GM18868 (cell line): ENCODE data around the gene ERFE.

Source experiments
- ATAC-seq: cut with Tn5 transposase; IDR thresholded peaks from one replicate; pipeline ENCODE4 v1.9.1; 2021; ENCODE audit warnings: mild to moderate bottlenecking, moderate library complexity; ENCODE audit not compliant: unreplicated experiment

The ERFE gene

GRCh38 chr2:238125127-238125885 lies 33.5 kb upstream of the ERFE start:
- no peak for ATAC-seq

DNA sequence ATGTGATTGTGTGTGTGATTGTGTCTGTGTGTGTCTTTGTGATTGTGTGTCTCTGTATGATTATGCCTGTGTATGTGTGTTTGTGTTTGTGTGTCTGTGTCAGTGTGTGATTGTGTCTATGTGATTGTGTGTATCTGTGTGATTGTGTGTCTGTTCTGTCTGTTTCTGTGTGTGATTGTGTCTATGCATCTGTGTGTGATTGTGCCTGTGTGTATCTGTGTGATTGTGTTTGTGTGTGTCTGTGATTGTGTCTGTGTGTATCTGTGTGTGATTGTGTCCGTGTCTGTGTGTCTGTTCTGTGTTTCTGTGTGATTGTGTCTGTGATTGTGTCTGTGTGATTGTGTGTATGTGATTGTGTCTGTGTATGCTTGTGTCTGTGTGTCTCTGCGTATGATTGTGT lies 32.4 kb upstream of the ERFE start:
- no peak for ATAC-seq

GRCh38 chr2:238126775-238127164 lies 32.0 kb upstream of the ERFE start:
- ATAC-seq = no peak

GRCh38 chr2:238127165-238128060 lies 31.4 kb upstream of the ERFE start:
- no peak for ATAC-seq

- no peak for ATAC-seq
These were observed 30.7 kb upstream of the ERFE start for GRCh38 chr2:238128061-238128440.

DNA sequence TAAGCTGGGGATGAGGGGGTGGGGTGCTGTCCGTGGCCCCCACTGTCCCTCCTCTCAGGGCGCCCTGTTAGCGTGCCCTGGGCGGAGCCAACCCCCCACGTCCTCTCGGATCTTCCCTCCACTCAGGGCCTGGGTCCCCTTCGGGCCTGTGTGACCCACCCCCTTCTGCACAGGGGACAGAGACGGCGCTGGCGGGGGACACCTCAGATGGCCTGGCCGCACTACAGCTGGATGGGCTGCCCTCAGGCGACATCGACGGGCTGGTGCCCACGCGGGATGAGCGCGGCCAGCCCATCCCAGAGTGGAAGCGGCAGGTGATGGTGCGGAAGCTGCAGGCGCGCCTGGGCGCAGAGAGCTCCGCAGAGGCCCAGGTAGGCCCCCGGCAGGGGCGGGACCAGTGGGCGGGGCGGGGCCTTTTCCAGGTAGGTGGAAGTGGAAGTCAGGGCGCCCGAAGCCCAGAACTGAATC lies 30.2 kb upstream of the ERFE start:
- no peak for ATAC-seq

DNA sequence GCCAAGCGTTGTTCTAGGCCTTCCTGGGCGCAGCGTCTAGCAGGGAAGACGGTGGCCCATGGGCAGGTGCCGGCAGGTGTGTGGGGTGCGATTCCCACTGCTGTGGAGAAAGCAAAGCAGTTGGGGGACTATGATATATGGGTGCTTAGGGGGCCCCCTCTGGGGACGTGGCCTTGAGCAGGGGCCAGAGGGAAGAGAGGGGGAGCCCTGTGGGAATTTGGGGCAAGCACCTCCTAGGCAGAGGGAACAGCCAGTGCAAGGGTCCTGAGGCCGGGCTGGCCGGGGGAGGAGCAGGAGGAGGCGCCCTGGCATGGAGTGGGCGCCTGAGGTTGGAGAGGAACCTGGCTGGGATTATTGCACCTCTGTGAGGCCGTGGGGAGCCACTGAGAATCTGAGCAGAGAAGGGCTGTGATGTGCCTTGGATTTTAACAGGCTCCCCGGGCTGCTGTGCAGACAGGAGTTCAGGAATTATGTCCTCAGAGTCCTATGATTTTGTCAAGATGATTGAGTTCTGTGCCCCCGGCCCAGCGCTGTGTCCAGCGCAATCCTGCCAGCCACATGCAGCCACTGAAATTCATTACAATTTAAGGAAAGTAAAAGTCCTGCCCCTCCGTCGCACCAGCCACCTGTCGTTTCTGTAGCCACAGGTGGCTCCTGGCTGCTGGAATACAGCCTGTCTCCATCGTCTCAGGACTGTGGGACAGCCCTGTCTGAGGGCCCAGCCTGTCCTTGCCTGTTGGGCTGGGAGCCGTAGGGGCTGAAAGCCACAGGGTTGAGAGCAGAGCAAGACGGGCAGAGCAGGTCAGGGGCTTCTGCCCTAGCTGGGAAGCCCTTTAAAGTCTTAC lies 29.4 kb upstream of the ERFE start:
- ATAC-seq = no peak

- ATAC-seq = no peak
These were observed 28.6 kb upstream of the ERFE start for GRCh38 chr2:238130111-238130695.

GRCh38 chr2:238130696-238131628 lies 27.8 kb upstream of the ERFE start:
- no peak for ATAC-seq

DNA sequence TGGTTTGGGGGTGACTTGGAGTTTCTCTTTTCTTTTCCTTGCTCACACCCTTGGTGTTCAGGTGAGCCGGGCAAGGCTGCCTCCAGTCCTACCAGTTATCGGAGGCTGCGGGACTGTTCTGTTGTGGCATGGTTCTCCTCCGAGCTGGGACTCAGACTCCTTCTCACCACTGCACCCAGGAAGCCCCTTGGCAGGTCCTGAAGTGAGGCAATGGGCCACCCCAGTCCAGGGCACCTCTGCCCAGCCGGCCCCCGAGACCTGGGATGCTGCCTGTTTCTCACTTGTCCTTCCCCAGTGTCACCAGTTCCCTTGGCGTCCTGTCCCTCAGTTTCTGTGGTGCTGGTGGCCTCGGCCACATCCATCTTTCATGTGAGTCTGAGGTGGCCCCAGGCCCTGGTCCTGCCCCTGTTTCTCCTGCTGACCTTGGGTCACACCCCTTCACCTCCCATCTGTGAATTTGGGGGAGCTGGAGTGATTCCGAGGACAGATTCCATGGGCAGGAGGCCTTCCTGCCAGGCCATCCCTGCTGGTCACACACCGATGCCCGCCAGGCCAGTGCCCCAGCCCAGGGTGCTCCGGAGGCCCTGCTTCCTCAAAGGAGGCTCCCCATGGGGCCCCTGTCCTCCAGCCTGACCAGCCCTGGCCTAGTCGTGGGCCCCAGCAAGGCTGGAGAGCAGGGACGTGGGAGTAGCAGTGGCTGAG lies 26.9 kb upstream of the ERFE start:
- no peak for ATAC-seq

GRCh38 chr2:238132463-238133450 lies 26.0 kb upstream of the ERFE start:
- ATAC-seq = no peak

DNA sequence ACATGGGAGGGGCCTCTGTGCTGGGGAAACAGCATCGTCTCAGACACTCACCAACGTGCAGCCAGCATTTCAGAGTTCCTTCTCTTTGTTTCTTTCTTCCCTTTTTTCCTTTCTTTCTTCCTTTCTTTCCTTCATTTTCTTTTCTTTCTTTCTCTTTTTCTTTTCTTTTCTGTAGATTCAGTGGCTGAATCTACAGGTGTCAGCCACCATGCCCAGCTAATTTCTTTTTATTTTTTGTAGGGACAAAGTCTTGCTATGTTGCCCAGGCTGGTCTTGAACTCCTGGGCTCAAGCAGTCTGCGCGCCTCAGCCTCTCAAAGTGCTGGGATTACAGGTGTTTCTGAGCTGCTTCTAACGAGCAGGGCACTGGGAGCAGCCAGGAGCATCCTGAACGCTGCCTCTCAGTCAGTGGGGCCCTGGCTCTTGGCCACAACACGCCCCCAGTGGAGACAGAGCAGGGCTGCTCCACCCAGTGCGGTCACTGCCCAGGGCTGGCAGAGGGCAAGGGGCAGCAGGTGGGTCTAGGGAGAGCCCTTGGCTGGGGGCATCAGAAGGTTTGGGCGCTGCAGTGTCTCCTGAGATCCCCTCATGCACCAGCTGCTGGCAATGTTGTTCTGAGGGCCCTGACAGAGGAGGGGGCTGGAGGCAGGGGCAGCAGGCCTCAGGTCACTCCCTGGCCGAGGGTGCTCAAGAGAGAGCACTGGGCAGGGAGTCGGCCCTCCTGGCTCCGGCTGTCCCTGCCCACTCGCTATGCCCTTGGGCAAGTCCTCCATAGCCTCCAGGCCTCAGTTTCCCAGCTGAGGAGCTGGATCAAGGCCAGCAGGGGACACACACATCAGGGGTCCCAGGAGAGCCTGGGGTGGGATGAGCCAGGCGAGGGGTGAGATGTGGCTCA lies 25.0 kb upstream of the ERFE start:
- ATAC-seq = no peak

DNA sequence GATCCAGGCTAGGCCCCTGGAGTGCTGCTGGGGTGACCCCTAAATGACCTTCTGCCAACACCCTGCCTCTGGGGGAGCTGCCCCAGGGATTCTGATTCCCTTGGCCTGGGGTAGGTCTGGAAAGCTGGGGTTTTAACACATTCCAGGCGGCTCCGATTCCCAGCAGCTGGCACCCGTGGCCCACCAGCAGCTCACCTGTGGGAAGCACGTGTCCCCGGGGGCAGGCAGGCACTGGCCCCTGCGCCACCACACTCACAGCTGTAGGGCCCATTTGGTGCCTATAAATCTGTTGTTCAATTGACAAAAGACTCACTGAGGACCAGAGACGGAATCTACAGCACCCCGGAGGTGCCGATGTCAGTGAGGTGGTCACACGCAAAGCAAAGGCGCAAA lies 24.4 kb upstream of the ERFE start:
- ATAC-seq = no peak

GRCh38 chr2:238135601-238136150 lies 23.1 kb upstream of the ERFE start:
- no peak for ATAC-seq

GRCh38 chr2:238136820-238137537 lies 21.8 kb upstream of the ERFE start:
- no peak for ATAC-seq

GRCh38 chr2:238137885-238138284 lies 20.9 kb upstream of the ERFE start:
- no peak for ATAC-seq
